ENCODE results near the gene PAGR1. TPM values are rescaled to one million over a fixed set of nuclear protein-coding genes. Genes with fewer than 3 reads are reported as not detected.

PAGR1 gene
- total and polyA plus RNA-seq, 2 of the 13 experiments (the other 11 are each of a cell fraction or from before 2014, with no cell fraction given), result 9.8 to 66.4 TPM

GRCh38 chr16:29862884-29863668, 47.1 kb downstream of the PAGR1 start, which contains the start of gene CDIPT (continued):
- TF ChIP-seq NFAT5 (CRISPR knock-in tag; IDR thresholded peaks at IDR 0.05), result no peak
- no peak for TF ChIP-seq JDP2 (CRISPR knock-in tag; IDR thresholded peaks at IDR 0.05; ENCODE audit: borderline replicate concordance)
- 0 out of 2 replicates have a peak, but pooled peaks have one; percentile 52 for TF ChIP-seq ZNF329 (CRISPR knock-in tag; IDR thresholded peaks at IDR 0.05; ENCODE audit: low read depth)
- no peak for TF ChIP-seq XBP1 (CRISPR knock-in tag; IDR thresholded peaks at IDR 0.05)
- TF ChIP-seq ZNF230 (CRISPR knock-in tag; IDR thresholded peaks at IDR 0.05), result no peak; the same call in 1 of the 2 replicates
- no peak for TF ChIP-seq PBX3 (CRISPR knock-in tag; IDR thresholded peaks at IDR 0.05; ENCODE audit: borderline replicate concordance)
- TF ChIP-seq ZNF747 (CRISPR knock-in tag; IDR thresholded peaks at IDR 0.05; ENCODE audit: borderline replicate concordance), result peak; percentile 48; the same call in 1 of the 2 replicates
- TF ChIP-seq KLF13 (CRISPR knock-in tag; IDR thresholded peaks at IDR 0.05), result 0 out of 2 replicates have a peak, but pooled peaks have one; percentile 76
- TF ChIP-seq KDM2A (CRISPR knock-in tag; IDR thresholded peaks at IDR 0.05; ENCODE audit: borderline replicate concordance, low read depth), result peak; percentile 91
- TF ChIP-seq ZSCAN5A (CRISPR knock-in tag; IDR thresholded peaks at IDR 0.05; ENCODE audit: borderline replicate concordance), result peak; percentile 79; the same call in 1 of the 2 replicates
- TF ChIP-seq ZNF12 (CRISPR knock-in tag; IDR thresholded peaks at IDR 0.05), result 0 out of 2 replicates have a peak, but pooled peaks have one; percentile 23
- TF ChIP-seq ELF3 (CRISPR knock-in tag; IDR thresholded peaks at IDR 0.05), result peak; percentile 75; the same call in 1 of the 2 replicates
- peak; percentile 79 for TF ChIP-seq MED1 (CRISPR knock-in tag; IDR thresholded peaks at IDR 0.05)
- no peak for TF ChIP-seq HOXA7 (CRISPR knock-in tag; IDR thresholded peaks at IDR 0.05)
- peak; percentile 61; the same call in 1 of the 2 replicates for TF ChIP-seq MIXL1 (CRISPR knock-in tag; IDR thresholded peaks at IDR 0.05)
- TF ChIP-seq ZNF737 (CRISPR knock-in tag; IDR thresholded peaks at IDR 0.05; ENCODE audit: borderline replicate concordance), result no peak
- TF ChIP-seq ZMYM2 (CRISPR knock-in tag; IDR thresholded peaks at IDR 0.05), result no peak
- peak; percentile 73 for TF ChIP-seq ZNF770 (CRISPR knock-in tag; IDR thresholded peaks at IDR 0.05)
- no peak; the same call in 1 of the 2 replicates for TF ChIP-seq ZNF569 (CRISPR knock-in tag; IDR thresholded peaks at IDR 0.05; ENCODE audit: borderline replicate concordance)

Measured in HepG2 (cell line).